ENCODE measurements around the gene NPBWR2.
A peak's percentile ranks its signal among the peaks of the same experiment; 100 is the strongest.

GRCh38 chr20:64101731-64102621 lies 5.4 kb downstream of the NPBWR2 start:
- peak; percentile 66 for TF ChIP-seq CTCF (IDR thresholded peaks at IDR 0.05; ENCODE audit: low read length)
- TF ChIP-seq EZH2phosphoT487 (IDR thresholded peaks at IDR 0.05; ENCODE audit: low read length) = no peak
- no peak for TF ChIP-seq EZH2 (optimal IDR thresholded peaks at IDR 0.05; ENCODE audit: low read depth, low read length)

Measured in MM.1S (cell line).